OCI-LY1 (cell line): ENCODE data around the gene PCBP3.

Source experiments
- H2AFZ ChIP-seq: fragments of 200-600 bp; sonication (generic), shearing (Covaris generic); 2 replicates; pipeline ENCODE4 v1.6.0; 2014; ENCODE audit warnings: antibody characterized with exemption, mild to moderate bottlenecking, low read length
- H3F3A ChIP-seq: fragments of 200-600 bp; sonication (generic), shearing (Covaris generic); 2 replicates; pipeline ENCODE4 v1.6.0; 2014; ENCODE audit warnings: mild to moderate bottlenecking, antibody characterized with exemption, low read length, moderate library complexity; ENCODE audit not compliant: insufficient read depth
- H3K27ac ChIP-seq: fragments of 200-600 bp; sonication (generic); 2 replicates; pipeline ENCODE4 v1.5.1; 2014; ENCODE audit warnings: low read length, mixed run types, mild to moderate bottlenecking, low read depth; ENCODE audit not compliant: poor library complexity, severe bottlenecking
- H3K27me3 ChIP-seq: fragments of 200-600 bp; sonication (generic); 2 replicates; pipeline ENCODE4 v1.6.0; 2014; ENCODE audit warnings: antibody characterized with exemption, mild to moderate bottlenecking, low read length, moderate library complexity; ENCODE audit not compliant: insufficient read depth
- H3K36me3 ChIP-seq: fragments of 200-600 bp; sonication (generic); 2 replicates; pipeline ENCODE4 v1.6.1; 2014; ENCODE audit warnings: mild to moderate bottlenecking, antibody characterized with exemption, low read length, moderate library complexity, mixed read lengths; ENCODE audit not compliant: insufficient read depth
- H3K4me1 ChIP-seq: fragments of 200-600 bp; sonication (generic); 2 replicates; pipeline ENCODE4 v1.5.1; 2014; ENCODE audit warnings: mild to moderate bottlenecking, low read length, moderate library complexity; ENCODE audit not compliant: insufficient read depth, severe bottlenecking
- H3K4me2 ChIP-seq: fragments of 200-600 bp; sonication (generic), shearing (Covaris generic); 2 replicates; pipeline ENCODE4 v1.6.1; 2014; ENCODE audit warnings: low read length
- H3K4me3 ChIP-seq: fragments of 200-600 bp; sonication (generic); 2 replicates; pipeline ENCODE4 v1.5.1; 2014; ENCODE audit warnings: low read length, low read depth, mild to moderate bottlenecking, mixed read lengths; ENCODE audit not compliant: poor library complexity, severe bottlenecking
- H3K79me2 ChIP-seq: fragments of 200-600 bp; shearing (Covaris generic); 2 replicates; pipeline ENCODE4 v1.6.1; 2016; ENCODE audit warnings: mixed run types, low read length, mixed read lengths; ENCODE audit not compliant: insufficient read depth
- H3K9ac ChIP-seq: fragments of 200-600 bp; sonication (generic), shearing (Covaris generic); 2 replicates; pipeline ENCODE4 v1.6.1; 2014; ENCODE audit warnings: mild to moderate bottlenecking, low read length, mixed read lengths
- H3K9me2 ChIP-seq: fragments of 200-600 bp; sonication (generic), shearing (Covaris generic); 2 replicates; pipeline ENCODE4 v1.6.1; 2014; ENCODE audit warnings: low read depth, mild to moderate bottlenecking, low read length, mixed read lengths
- H3K9me3 ChIP-seq: fragments of 200-600 bp; shearing (Covaris generic); 2 replicates; pipeline ENCODE4 v1.6.1; 2014; ENCODE audit warnings: low read length, mixed read lengths
- H4K20me1 ChIP-seq: fragments of 200-600 bp; sonication (generic), shearing (Covaris generic); 2 replicates; pipeline ENCODE4 v1.6.0; 2016; ENCODE audit warnings: mild to moderate bottlenecking, low read length; ENCODE audit not compliant: insufficient read depth
- EZH2 ChIP-seq: fragments of 200-600 bp; sonication (generic), shearing (Covaris generic); IDR thresholded peaks from 2 replicates; pipeline ENCODE4 v1.8.0; 2017; ENCODE audit warnings: borderline replicate concordance, mixed run types, mild to moderate bottlenecking, antibody characterized with exemption, low read length, moderate library complexity, mixed read lengths
- TF ChIP-seq, protein P1 (sequence below): fragments of 200-600 bp; sonication (generic), shearing (Covaris generic); IDR thresholded peaks from 2 replicates; pipeline ENCODE4 v1.5.1; 2017; ENCODE audit warnings: mild to moderate bottlenecking, antibody characterized with exemption, low read length, moderate library complexity, mixed read lengths

Gene PCBP3

DNA sequence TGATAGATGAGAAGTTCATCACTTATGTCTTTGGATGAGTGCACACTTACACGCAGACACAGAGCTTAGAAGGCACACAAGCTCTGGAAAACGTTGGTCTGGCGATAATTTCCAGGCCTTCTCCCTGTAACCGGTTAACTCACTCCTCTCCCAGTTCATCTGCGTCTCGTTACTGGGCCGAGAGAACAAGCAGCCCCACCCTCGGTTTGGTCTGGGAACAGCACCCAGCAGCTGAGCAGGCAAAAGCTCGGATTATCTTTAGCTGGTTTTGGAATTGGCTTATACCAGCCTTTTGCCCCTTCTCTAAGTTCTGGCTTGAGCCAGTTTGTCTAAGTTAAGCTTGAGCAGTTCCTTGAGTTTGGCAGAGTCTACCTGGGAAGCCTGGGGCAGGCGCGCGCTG is 310.7 kb downstream of the PCBP3 start:
- H3K9ac ChIP-seq, result no peak overlapping the region
- no peak overlapping the region for H3K4me2 ChIP-seq
- no peaks in the 10 kb centered on the region for H3K36me3 ChIP-seq
- no peaks in the 10 kb centered on the region for H3K79me2 ChIP-seq
- H3K27me3 ChIP-seq, result no peaks in the 10 kb centered on the region; the same call in none of the 2 replicates
- TF ChIP-seq, protein P1, sequence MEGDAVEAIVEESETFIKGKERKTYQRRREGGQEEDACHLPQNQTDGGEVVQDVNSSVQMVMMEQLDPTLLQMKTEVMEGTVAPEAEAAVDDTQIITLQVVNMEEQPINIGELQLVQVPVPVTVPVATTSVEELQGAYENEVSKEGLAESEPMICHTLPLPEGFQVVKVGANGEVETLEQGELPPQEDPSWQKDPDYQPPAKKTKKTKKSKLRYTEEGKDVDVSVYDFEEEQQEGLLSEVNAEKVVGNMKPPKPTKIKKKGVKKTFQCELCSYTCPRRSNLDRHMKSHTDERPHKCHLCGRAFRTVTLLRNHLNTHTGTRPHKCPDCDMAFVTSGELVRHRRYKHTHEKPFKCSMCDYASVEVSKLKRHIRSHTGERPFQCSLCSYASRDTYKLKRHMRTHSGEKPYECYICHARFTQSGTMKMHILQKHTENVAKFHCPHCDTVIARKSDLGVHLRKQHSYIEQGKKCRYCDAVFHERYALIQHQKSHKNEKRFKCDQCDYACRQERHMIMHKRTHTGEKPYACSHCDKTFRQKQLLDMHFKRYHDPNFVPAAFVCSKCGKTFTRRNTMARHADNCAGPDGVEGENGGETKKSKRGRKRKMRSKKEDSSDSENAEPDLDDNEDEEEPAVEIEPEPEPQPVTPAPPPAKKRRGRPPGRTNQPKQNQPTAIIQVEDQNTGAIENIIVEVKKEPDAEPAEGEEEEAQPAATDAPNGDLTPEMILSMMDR, result no peak
- no peak for TF ChIP-seq EZH2
- no peak overlapping the region for H3K27ac ChIP-seq
- no peaks in the 10 kb centered on the region for H3K4me1 ChIP-seq
- H3K9me3 ChIP-seq, result no peaks in the 10 kb centered on the region
- H3K4me3 ChIP-seq, result no peak overlapping the region
- H4K20me1 ChIP-seq, result no peaks in the 10 kb centered on the region
- H3K9me2 ChIP-seq, result no peaks in the 10 kb centered on the region
- no peaks in the 10 kb centered on the region for H3F3A ChIP-seq
- H2AFZ ChIP-seq, result no peak overlapping the region

GRCh38 chr21:45954921-45955320 is 311.4 kb downstream of the PCBP3 start:
- Histone ChIP-seq H2AFZ (no peak overlapping the region), H4K20me1 (no peaks in the 10 kb centered on the region), H3K36me3 (no peaks in the 10 kb centered on the region), H3K9me3 (no peaks in the 10 kb centered on the region), H3F3A (no peaks in the 10 kb centered on the region), H3K27ac (no peak overlapping the region), H3K4me1 (no peaks in the 10 kb centered on the region), H3K27me3 (no peaks in the 10 kb centered on the region; the same call in none of the 2 replicates), H3K4me2 (no peak overlapping the region), H3K9ac (no peak overlapping the region), H3K9me2 (no peaks in the 10 kb centered on the region), H3K79me2 (no peaks in the 10 kb centered on the region), H3K4me3 (no peak overlapping the region)
- TF ChIP-seq, protein P1, result no peak
- TF ChIP-seq EZH2, result no peak

GRCh38 chr21:45957551-45957950 is 314.0 kb downstream of the PCBP3 start:
- no peaks in the 10 kb centered on the region for H3K4me1 ChIP-seq
- H3K79me2 ChIP-seq, result no peaks in the 10 kb centered on the region
- H3F3A ChIP-seq, result no peaks in the 10 kb centered on the region
- H3K27ac ChIP-seq, result no peak overlapping the region
- no peaks in the 10 kb centered on the region for H4K20me1 ChIP-seq
- H3K9me3 ChIP-seq, result no peaks in the 10 kb centered on the region
- H3K4me2 ChIP-seq, result no peak overlapping the region
- TF ChIP-seq, protein P1, result no peak
- no peak for TF ChIP-seq EZH2
- no peak overlapping the region for H3K9ac ChIP-seq
- H3K9me2 ChIP-seq, result no peaks in the 10 kb centered on the region
- H3K27me3 ChIP-seq, result no peaks in the 10 kb centered on the region; the same call in 1 of the 2 replicates
- no peak overlapping the region for H2AFZ ChIP-seq
- no peak overlapping the region for H3K4me3 ChIP-seq
- H3K36me3 ChIP-seq, result no peaks in the 10 kb centered on the region
